Peyer's patch (tissue), 4 donors: ENCODE results near the gene TMEM87B. TPM values are rescaled to one million over a fixed set of nuclear protein-coding genes. Genes with fewer than 3 reads are reported as not detected.

ENCODE experiments used
- DNase-seq, 3 donors: peaks; one replicate each; pipeline ENCODE4 v3.0.0-alpha.2; 2017 to 2019
- H3K27ac ChIP-seq, 4 donors: fragments of 200-600 bp; sonication (generic); one replicate each; pipeline ENCODE4 v1.5.1; 2016 to 2019
- H3K27me3 ChIP-seq, 2 donors: fragments of 200-600 bp; sonication (generic); one replicate each; pipeline ENCODE4 v1.5.1; 2019
- H3K36me3 ChIP-seq, 3 donors: fragments of 200-600 bp; sonication (generic); one replicate each; pipeline ENCODE4 v1.5.1; 2016 to 2019
- H3K4me1 ChIP-seq, 4 donors: fragments of 200-600 bp; sonication (generic); one replicate each; pipeline ENCODE4 v1.5.1; 2016 to 2019
- H3K4me3 ChIP-seq, 4 donors: fragments of 200-600 bp; sonication (generic); 1 replicate in 3 of 4; 2 replicates in 1 of 4; pipeline ENCODE4 v1.5.1; 2016 to 2019; ENCODE audit warnings: mild to moderate bottlenecking in 1 of 4
- H3K9me3 ChIP-seq, 4 donors: fragments of 200-600 bp; sonication (generic); one replicate each; pipeline ENCODE4 v1.5.1; 2016 to 2019; ENCODE audit warnings: mild to moderate bottlenecking in 1 of 4
- CTCF ChIP-seq, 6 experiments: fragments of 450-650 bp in 4 of 6; fragments of 200-600 bp in 2 of 6; sonication (generic) in 1 of 6; IDR thresholded peaks; one replicate each; pipeline ENCODE4 v1.5.1; 2017 to 2019; ENCODE audit warnings: antibody characterized with exemption in 6 of 6, mild to moderate bottlenecking in 3 of 6, moderate library complexity in 1 of 6
- POLR2A ChIP-seq, 2 donors: fragments of 450-650 bp; IDR thresholded peaks; one replicate each; pipeline ENCODE4 v1.5.1; 2017; ENCODE audit warnings: antibody characterized with exemption in 2 of 2, mild to moderate bottlenecking in 2 of 2, moderate library complexity in 2 of 2
- total RNA-seq, 4 donors: library from RNA; depleted of rRNA; stranded (reverse); fragments of >200 nt; gene quantifications; one replicate each; pipeline ENCODE4 v1.1.0, GENCODE V29; 2016

Gene TMEM87B
- total RNA-seq, 4 donors from 2014 or later = 22.3 to 85.6 (median 48.6) TPM

- no peak for DNase-seq
- Histone ChIP-seq H3K4me3 (no peak overlapping the region), H3K36me3 (peaks cover 0 to 73% (median 0%) of the 10 kb centered on the region in 3 donors), H3K27me3 (no peaks in the 10 kb centered on the region), H3K9me3 (no peaks in the 10 kb centered on the region), H3K4me1 (no peaks in the 10 kb centered on the region), H3K27ac (no peak overlapping the region)
- TF ChIP-seq CTCF (IDR thresholded peaks at IDR 0.05) = no peak
- no peak for TF ChIP-seq POLR2A (IDR thresholded peaks at IDR 0.05)
Measured at GRCh38 chr2:112093216-112093615, 38.1 kb downstream of the TMEM87B start.

- no peak overlapping the region for H3K4me3 ChIP-seq
- H3K4me1 ChIP-seq = no peaks in the 10 kb centered on the region
- H3K27ac ChIP-seq = no peak overlapping the region
- no peaks in the 10 kb centered on the region for H3K27me3 ChIP-seq
- no peak for DNase-seq
- TF ChIP-seq POLR2A (IDR thresholded peaks at IDR 0.05) (no peak), CTCF (IDR thresholded peaks at IDR 0.05) (no peak)
- H3K36me3 ChIP-seq = peaks cover 0 to 77% (median 0%) of the 10 kb centered on the region in 3 donors
- H3K9me3 ChIP-seq = no peaks in the 10 kb centered on the region
Measured at GRCh38 chr2:112095681-112096080, 40.6 kb downstream of the TMEM87B start.

GRCh38 chr2:112096098-112096497, 41.0 kb downstream of the TMEM87B start:
- peaks cover 0 to 78% (median 0%) of the 10 kb centered on the region in 3 donors for H3K36me3 ChIP-seq

GRCh38 chr2:112108178-112108832, 53.2 kb downstream of the TMEM87B start:
- DNase-seq = no peak
- Histone ChIP-seq H3K27me3 (no peaks in the 10 kb centered on the region), H3K4me3 (no peak overlapping the region), H3K27ac (no peak overlapping the region), H3K36me3 (peaks cover 0 to 89% (median 0%) of the 10 kb centered on the region in 3 donors), H3K4me1 (no peaks in the 10 kb centered on the region), H3K9me3 (no peaks in the 10 kb centered on the region)
- TF ChIP-seq POLR2A (IDR thresholded peaks at IDR 0.05) (no peak), CTCF (IDR thresholded peaks at IDR 0.05) (no peak)

More at GRCh38 chr2:112096098-112096497, 41.0 kb downstream of the TMEM87B start:
- no peak for DNase-seq
- H3K9me3 ChIP-seq = no peaks in the 10 kb centered on the region
- no peak overlapping the region for H3K4me3 ChIP-seq
- H3K27ac ChIP-seq = no peak overlapping the region
- H3K4me1 ChIP-seq = no peaks in the 10 kb centered on the region
- H3K27me3 ChIP-seq = no peaks in the 10 kb centered on the region
- TF ChIP-seq POLR2A (IDR thresholded peaks at IDR 0.05) (no peak), CTCF (IDR thresholded peaks at IDR 0.05) (no peak)

- Histone ChIP-seq H3K27ac (no peak overlapping the region), H3K4me1 (no peaks in the 10 kb centered on the region), H3K36me3 (peaks cover 0 to 81% (median 0%) of the 10 kb centered on the region in 3 donors), H3K4me3 (no peak overlapping the region), H3K9me3 (no peaks in the 10 kb centered on the region), H3K27me3 (no peaks in the 10 kb centered on the region)
- TF ChIP-seq POLR2A (IDR thresholded peaks at IDR 0.05) (no peak), CTCF (IDR thresholded peaks at IDR 0.05) (no peak)
- no peak for DNase-seq
Measured at GRCh38 chr2:112109278-112109677, 54.2 kb downstream of the TMEM87B start.
